Tibial nerve (tissue), 4 donors: ENCODE measurements around the gene CDH5.

ENCODE experiments used
- CTCF ChIP-seq, 5 experiments: fragments of 200-600 bp in 3 of 5; fragments of 450-650 bp in 2 of 5; sonication (generic) in 3 of 5; IDR thresholded peaks; one replicate each; pipeline ENCODE4 v1.5.1; 2016 to 2019; ENCODE audit warnings: antibody characterized with exemption in 5 of 5, mild to moderate bottlenecking in 3 of 5, moderate library complexity in 2 of 5
- EP300 ChIP-seq, 2 donors: sonication (generic); formaldehyde crosslinking; IDR thresholded peaks; one replicate each; pipeline ENCODE4 v1.6.1; 2017; ENCODE audit warnings: antibody characterized with exemption in 2 of 2, mild to moderate bottlenecking in 1 of 2
- POLR2A ChIP-seq, 2 donors: fragments of 450-650 bp; IDR thresholded peaks; one replicate each; pipeline ENCODE4 v1.6.1; 2017; ENCODE audit warnings: antibody characterized with exemption in 2 of 2, mild to moderate bottlenecking in 2 of 2, moderate library complexity in 2 of 2

- TF ChIP-seq CTCF (IDR thresholded peaks at IDR 0.05) (no peak), POLR2A (IDR thresholded peaks at IDR 0.05) (no peak), EP300 (IDR thresholded peaks at IDR 0.05) (no peak)
Observed at GRCh38 chr16:66405057-66405783, 38.7 kb downstream of the CDH5 start.
